ENCODE data around the gene S100A13. TPM values are rescaled to one million over a fixed set of nuclear protein-coding genes. Genes with fewer than 3 reads are reported as not detected.
A peak's percentile ranks its signal among the peaks of the same experiment; 100 is the strongest.

The S100A13 gene
- total RNA-seq, 1 donor from 2014 or later: 33.7 TPM

DNA sequence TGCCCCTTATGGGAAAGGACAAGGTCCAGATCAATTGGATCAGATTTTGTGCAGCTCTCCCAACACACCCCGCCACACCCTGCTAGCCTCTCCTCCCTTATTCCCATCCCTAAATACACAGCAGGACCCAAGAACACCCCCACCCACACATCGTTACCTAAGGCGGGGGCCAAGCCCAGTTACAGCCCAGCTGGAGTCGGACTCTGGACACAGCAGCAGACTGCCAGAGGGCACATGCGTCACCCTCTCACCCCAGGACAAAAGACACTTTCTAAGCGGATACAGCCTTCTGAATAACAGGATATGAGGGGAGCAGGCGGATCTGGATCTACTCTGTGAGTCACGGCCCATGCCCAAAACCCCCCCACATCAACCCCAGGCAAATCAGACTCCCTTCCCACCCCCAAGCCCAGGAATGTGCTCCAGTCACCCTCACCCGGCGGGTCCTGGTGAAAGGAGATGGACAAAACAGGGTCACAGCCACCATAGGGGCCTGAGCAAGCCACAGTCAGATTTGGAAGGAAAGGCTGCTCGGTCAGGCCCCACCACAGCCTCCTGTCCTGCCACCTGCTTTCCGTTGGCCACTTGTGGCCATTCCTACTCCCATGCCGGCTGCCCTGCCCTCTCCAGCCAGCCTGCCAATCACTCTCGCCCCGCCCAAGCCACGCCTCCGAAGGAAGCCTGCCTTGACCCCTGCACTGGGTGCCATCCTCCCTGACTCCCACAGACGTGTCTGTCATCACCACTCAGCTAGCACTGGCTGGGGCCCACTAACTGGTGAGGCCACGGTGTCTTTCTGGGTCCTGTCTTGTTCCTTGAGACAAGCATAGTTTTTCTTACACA lies 18.3 kb downstream of the S100A13 start:
- peaks cover 49% of the 10 kb centered on the region for H3K4me1 Mint-ChIP-seq
- H3K4me3 Mint-ChIP-seq: peak overlapping the region; percentile 70
- DNase-seq (ENCODE audit: low read depth, low spot score): peak; percentile 67
- TF ChIP-seq, protein P1, sequence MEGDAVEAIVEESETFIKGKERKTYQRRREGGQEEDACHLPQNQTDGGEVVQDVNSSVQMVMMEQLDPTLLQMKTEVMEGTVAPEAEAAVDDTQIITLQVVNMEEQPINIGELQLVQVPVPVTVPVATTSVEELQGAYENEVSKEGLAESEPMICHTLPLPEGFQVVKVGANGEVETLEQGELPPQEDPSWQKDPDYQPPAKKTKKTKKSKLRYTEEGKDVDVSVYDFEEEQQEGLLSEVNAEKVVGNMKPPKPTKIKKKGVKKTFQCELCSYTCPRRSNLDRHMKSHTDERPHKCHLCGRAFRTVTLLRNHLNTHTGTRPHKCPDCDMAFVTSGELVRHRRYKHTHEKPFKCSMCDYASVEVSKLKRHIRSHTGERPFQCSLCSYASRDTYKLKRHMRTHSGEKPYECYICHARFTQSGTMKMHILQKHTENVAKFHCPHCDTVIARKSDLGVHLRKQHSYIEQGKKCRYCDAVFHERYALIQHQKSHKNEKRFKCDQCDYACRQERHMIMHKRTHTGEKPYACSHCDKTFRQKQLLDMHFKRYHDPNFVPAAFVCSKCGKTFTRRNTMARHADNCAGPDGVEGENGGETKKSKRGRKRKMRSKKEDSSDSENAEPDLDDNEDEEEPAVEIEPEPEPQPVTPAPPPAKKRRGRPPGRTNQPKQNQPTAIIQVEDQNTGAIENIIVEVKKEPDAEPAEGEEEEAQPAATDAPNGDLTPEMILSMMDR (conservative IDR thresholded peaks at IDR 0.05): no peak
- H3K36me3 Mint-ChIP-seq (ENCODE audit: low read depth): no peaks in the 10 kb centered on the region
- H3K9me3 Mint-ChIP-seq: no peaks in the 10 kb centered on the region
- peak overlapping the region; percentile 99 for H3K27ac Mint-ChIP-seq (ENCODE audit: unreplicated experiment)
- no peaks in the 10 kb centered on the region for H3K27me3 Mint-ChIP-seq (ENCODE audit: low read depth)

DNA sequence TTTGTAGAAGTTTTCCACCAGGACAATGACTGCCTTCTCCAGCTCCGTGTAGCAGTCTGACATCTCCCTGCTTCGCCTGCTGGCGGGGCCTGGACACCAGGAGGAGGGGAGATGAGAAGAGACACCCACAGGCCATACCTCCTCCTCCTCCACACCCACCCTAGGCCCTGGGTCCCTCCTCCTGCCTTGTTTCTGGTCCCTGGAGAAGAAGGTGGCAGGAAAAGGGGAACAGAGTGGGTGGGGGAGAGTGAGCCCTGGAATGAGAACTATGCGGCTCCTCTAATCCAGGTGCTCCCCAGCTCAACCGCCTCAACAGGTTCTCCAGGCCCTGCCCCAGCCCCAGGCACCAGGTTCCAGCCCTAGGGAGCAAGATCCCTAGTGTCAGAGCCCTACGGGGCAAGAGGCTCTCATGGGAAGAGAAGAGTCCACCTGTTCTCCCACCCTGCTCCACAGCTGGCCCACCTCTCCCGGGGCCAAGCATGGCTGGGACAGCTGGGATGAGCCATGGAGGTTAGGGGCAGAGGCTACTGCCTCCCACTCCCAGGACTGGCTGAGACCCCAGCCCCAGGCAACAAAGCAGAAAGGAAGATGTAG lies 19.1 kb downstream of the S100A13 start:
- Mint-ChIP-seq H3K36me3 (ENCODE audit: low read depth) (no peaks in the 10 kb centered on the region), H3K27me3 (ENCODE audit: low read depth) (no peaks in the 10 kb centered on the region), H3K4me1 (peaks cover 49% of the 10 kb centered on the region), H3K27ac (ENCODE audit: unreplicated experiment) (peak overlapping the region; percentile 99), H3K4me3 (peak overlapping the region; percentile 47), H3K9me3 (no peaks in the 10 kb centered on the region)
- DNase-seq (ENCODE audit: low read depth, low spot score): no peak
- TF ChIP-seq, protein P1 (conservative IDR thresholded peaks at IDR 0.05): no peak

DNA sequence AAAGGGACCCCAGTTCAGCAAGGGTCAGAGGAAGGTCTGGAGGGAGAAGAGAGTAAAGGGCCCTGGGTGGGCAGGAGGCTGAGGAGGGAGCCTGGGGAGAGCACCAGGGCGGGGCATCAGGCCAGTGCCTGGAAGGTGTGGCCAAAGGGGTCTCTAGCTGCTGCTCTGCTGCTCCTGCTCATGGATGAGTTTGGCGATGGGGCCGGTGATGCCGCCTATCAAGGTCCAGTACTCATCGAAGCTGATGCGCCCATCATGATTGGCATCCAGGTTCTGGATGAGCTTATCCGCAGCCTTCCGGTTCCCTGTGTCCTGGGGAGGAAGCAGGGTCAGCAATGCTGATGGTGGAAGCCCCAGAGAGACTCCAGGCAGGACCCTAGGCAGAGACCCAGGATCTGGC lies 19.9 kb downstream of the S100A13 start:
- Mint-ChIP-seq H3K27ac (ENCODE audit: unreplicated experiment) (peak overlapping the region; percentile 83), H3K36me3 (ENCODE audit: low read depth) (no peaks in the 10 kb centered on the region), H3K27me3 (ENCODE audit: low read depth) (no peaks in the 10 kb centered on the region), H3K9me3 (no peaks in the 10 kb centered on the region), H3K4me3 (no peak overlapping the region), H3K4me1 (peaks cover 49% of the 10 kb centered on the region)
- TF ChIP-seq, protein P1 (conservative IDR thresholded peaks at IDR 0.05): no peak
- DNase-seq (ENCODE audit: low read depth, low spot score): no peak

DNA sequence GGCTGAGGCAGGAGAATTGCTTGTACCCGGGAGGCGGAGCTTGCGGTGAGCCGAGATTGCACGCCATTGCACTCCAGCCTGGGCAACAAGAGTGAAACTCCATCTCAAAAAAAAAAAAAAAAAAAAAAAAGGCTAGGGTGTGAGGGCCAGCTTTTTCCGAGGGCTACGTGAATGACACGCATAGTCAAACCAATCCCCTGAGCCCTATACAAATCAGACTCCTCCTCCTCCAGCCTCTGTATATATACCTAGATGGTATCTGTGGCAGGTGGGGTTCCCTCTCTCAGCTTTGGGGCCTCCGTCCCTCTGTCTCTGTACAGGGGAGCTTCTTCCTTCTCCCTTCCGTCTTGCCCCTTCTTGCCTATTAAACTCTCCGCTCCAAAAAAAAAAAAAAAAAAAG lies 21.1 kb downstream of the S100A13 start:
- TF ChIP-seq, protein P1 (conservative IDR thresholded peaks at IDR 0.05): no peak
- Mint-ChIP-seq H3K27ac (ENCODE audit: unreplicated experiment) (no peak overlapping the region), H3K9me3 (no peaks in the 10 kb centered on the region), H3K27me3 (ENCODE audit: low read depth) (no peaks in the 10 kb centered on the region), H3K4me1 (peaks cover 41% of the 10 kb centered on the region), H3K4me3 (no peak overlapping the region), H3K36me3 (ENCODE audit: low read depth) (no peaks in the 10 kb centered on the region)
- no peak for DNase-seq (ENCODE audit: low read depth, low spot score)

DNA sequence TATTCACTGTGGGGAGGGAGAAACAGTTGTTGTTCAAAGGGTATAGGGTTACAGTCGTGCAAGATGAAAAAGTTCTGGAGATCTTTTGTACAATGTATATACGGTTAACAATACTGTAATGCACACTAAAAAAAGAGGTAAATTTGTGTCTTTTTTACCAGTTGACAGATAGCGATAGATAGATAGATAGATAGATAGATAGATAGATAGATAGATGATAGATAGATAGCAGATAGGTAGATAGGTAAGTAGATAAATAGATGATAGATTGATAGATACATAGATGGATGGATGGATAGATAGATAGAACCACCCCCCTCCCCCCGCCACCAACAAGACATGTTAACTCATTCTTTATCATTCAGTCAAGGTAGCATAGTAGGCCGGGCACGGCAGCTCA lies 24.6 kb downstream of the S100A13 start:
- no peak for DNase-seq (ENCODE audit: low read depth, low spot score)
- peaks cover 28% of the 10 kb centered on the region for H3K4me1 Mint-ChIP-seq
- TF ChIP-seq, protein P1 (conservative IDR thresholded peaks at IDR 0.05): no peak
- no peaks in the 10 kb centered on the region for H3K9me3 Mint-ChIP-seq
- no peaks in the 10 kb centered on the region for H3K27me3 Mint-ChIP-seq (ENCODE audit: low read depth)
- H3K4me3 Mint-ChIP-seq: no peak overlapping the region
- no peaks in the 10 kb centered on the region for H3K36me3 Mint-ChIP-seq (ENCODE audit: low read depth)
- H3K27ac Mint-ChIP-seq (ENCODE audit: unreplicated experiment): no peak overlapping the region

All from neural crest cell (in vitro differentiated cells).